ENCODE data around the gene ZNF217. TPM values are rescaled to one million over a fixed set of nuclear protein-coding genes. Genes with fewer than 3 reads are reported as not detected.
"Not testable (repeated sequence)": the region's sequence is repeated elsewhere in the genome, so short reads cannot be mapped to it uniquely, and the experiment has no call there.

The ZNF217 gene
- total RNA-seq, 5 donors from 2014 or later (not counting 1 experiment from before 2014, with no cell fraction given), result 57.6 to 92.4 (median 87.5) TPM

DNA sequence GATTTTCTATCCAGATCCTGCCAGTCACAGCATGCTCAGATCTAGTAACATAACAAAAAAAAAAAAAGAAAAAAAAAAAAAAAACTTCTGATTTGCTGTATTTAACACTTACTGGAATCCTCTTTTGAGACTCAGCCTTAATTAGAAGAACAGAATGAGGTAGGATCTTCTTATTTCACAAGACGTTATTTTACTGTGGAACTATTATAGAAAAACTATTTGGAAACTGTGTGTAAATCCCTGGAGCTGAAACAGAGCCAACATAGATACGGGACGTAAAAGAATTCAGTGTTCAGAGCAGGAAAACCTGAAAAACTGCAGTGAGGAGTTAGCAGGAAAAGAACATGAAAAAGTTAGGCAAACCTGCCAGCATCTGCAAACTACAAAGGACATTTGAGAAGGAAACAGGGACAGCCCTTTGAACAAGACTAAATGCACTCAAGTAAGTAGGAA is 3.4 kb upstream of the ZNF217 start:
- H3K36me3 ChIP-seq (ENCODE audit: control insufficient read depth in 2 of 2, extremely low read depth in 1 of 2, insufficient read depth in 1 of 2, low read length in 1 of 2), result peaks cover 0 to 6% of the 10 kb centered on the region in 2 donors
- WGBS (ENCODE audit: insufficient coverage), result 100% methylated on average over 2 of the region's 3 CpGs
- Mint-ChIP-seq H3K27me3 (no peaks in the 10 kb centered on the region), H3K9me3 (no peaks in the 10 kb centered on the region), H3K27ac (peak overlapping the region; percentile 97), H3K4me1 (peaks cover 57 to 63% (median 61%) of the 10 kb centered on the region in 3 donors), H3K4me3 (peak overlapping the region; percentile 71 to 77 (median 75)), H3K36me3 (peaks cover 12% of the 10 kb centered on the region)
- H3K27ac ChIP-seq (ENCODE audit: low read length), result peak overlapping the region; percentile 92
- ATAC-seq (replicated peaks in 1 of 4) (no peak), DNase-seq (no peak)
- H3K4me3 ChIP-seq (ENCODE audit: control insufficient read depth in 1 of 2, extremely low read depth in 1 of 2, low read length in 1 of 2), result no peak overlapping the region
- no peaks in the 10 kb centered on the region for H3K27me3 ChIP-seq (replicated peaks in 1 of 2; ENCODE audit: control insufficient read depth in 2 of 2, extremely low read depth in 1 of 2, insufficient read depth in 2 of 2, low read length in 1 of 2)
- H3K9me3 ChIP-seq, result no peaks in the 10 kb centered on the region
- POLR2A ChIA-PET, result interaction anchor here in 1 of 2 donors (3.0 kb wide), 1 partner anchor 13 kb away, joined by 25 read pairs; no protein-coding TSS in a partner anchor
- CTCF ChIA-PET, result interaction anchor here in 1 of 2 donors (1.6 kb wide), 1 partner anchor 12 kb away, joined by 6 read pairs; no protein-coding TSS in a partner anchor
- H3K4me1 ChIP-seq (ENCODE audit: control insufficient read depth in 1 of 2, extremely low read depth in 1 of 2, insufficient read depth in 2 of 2, low read length in 2 of 2), result peaks cover 22 to 24% of the 10 kb centered on the region in 2 experiments

GRCh38 chr20:53596189-53597001 is 2.8 kb upstream of the ZNF217 start:
- ATAC-seq (replicated peaks in 1 of 4); H3K9me3 ChIP-seq; H3K9me3 Mint-ChIP-seq; H3K27me3 ChIP-seq (replicated peaks in 1 of 2; ENCODE audit: control insufficient read depth in 2 of 2, extremely low read depth in 1 of 2, insufficient read depth in 2 of 2, low read length in 1 of 2); H3K27me3 Mint-ChIP-seq; H3K36me3 ChIP-seq (ENCODE audit: control insufficient read depth in 2 of 2, extremely low read depth in 1 of 2, insufficient read depth in 1 of 2, low read length in 1 of 2): not testable (repeated sequence)
- peaks cover 57 to 68% (median 63%) of the 10 kb centered on the region in 3 donors for H3K4me1 Mint-ChIP-seq
- peak overlapping the region; percentile 97 for H3K27ac Mint-ChIP-seq
- peaks cover 12% of the 10 kb centered on the region for H3K36me3 Mint-ChIP-seq
- peak overlapping the region; percentile 23 to 30 for H3K4me3 ChIP-seq (ENCODE audit: control insufficient read depth in 1 of 2, extremely low read depth in 1 of 2, low read length in 1 of 2)
- H3K27ac ChIP-seq (ENCODE audit: low read length), result peak overlapping the region; percentile 92
- peaks cover 22 to 24% of the 10 kb centered on the region in 2 experiments for H3K4me1 ChIP-seq (ENCODE audit: control insufficient read depth in 1 of 2, extremely low read depth in 1 of 2, insufficient read depth in 2 of 2, low read length in 2 of 2)
- ChIA-PET POLR2A (interaction anchor here in 1 of 2 donors (0.6 to 3.0 kb wide), 3 partner anchors 13 to 256 kb away, joined by 3 to 25 read pairs (median 8); no protein-coding TSS in a partner anchor), CTCF (interaction anchor here in 1 of 2 donors (1.6 kb wide), 1 partner anchor 13 kb away, joined by 6 read pairs; no protein-coding TSS in a partner anchor)
- WGBS (ENCODE audit: insufficient coverage), result 57% methylated on average over 3 of the region's 12 CpGs
- peak in 1 of 35 experiments; percentile 48 for DNase-seq
- peak overlapping the region; percentile 71 to 77 (median 75) for H3K4me3 Mint-ChIP-seq

DNA sequence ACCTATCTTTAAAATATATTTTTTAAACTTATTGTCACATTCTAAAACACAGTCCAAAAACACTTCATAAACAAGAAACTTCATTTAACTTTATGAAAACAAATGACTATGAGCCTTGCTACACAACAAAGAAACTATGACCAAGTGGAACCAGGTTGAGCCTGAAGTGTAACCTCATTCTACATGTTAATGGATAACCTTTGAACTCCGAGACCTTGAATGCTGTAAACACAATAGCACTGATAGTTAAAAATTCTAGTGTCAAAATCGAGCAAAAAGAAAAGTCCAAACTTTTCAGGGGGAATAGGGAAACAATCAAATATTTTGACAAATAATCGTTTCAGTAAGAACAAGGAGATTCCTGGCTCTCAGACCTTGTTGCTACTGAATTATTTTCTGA is 2.1 kb upstream of the ZNF217 start:
- not testable (repeated sequence) for ATAC-seq (replicated peaks in 1 of 4); H3K9me3 Mint-ChIP-seq; H3K9me3 ChIP-seq; DNase-seq; H3K27me3 Mint-ChIP-seq; H3K27me3 ChIP-seq (replicated peaks in 1 of 2; ENCODE audit: control insufficient read depth in 2 of 2, extremely low read depth in 1 of 2, insufficient read depth in 2 of 2, low read length in 1 of 2); H3K36me3 ChIP-seq (ENCODE audit: control insufficient read depth in 2 of 2, extremely low read depth in 1 of 2, insufficient read depth in 1 of 2, low read length in 1 of 2); H3K4me3 ChIP-seq (ENCODE audit: control insufficient read depth in 1 of 2, extremely low read depth in 1 of 2, low read length in 1 of 2); H3K36me3 Mint-ChIP-seq
- ChIA-PET CTCF (interaction anchor here in 1 of 2 donors (1.6 kb wide), 1 partner anchor 14 kb away, joined by 6 read pairs; no protein-coding TSS in a partner anchor), POLR2A (interaction anchor here in 1 of 2 donors (0.6 to 3.0 kb wide), 3 partner anchors 14 to 256 kb away, joined by 3 to 25 read pairs (median 8); no protein-coding TSS in a partner anchor)
- Histone ChIP-seq H3K4me1 (ENCODE audit: control insufficient read depth in 1 of 2, extremely low read depth in 1 of 2, insufficient read depth in 2 of 2, low read length in 2 of 2) (peaks cover 22 to 24% of the 10 kb centered on the region in 2 experiments), H3K27ac (ENCODE audit: low read length) (peak overlapping the region; percentile 92)
- Mint-ChIP-seq H3K4me1 (peaks cover 54 to 70% (median 58%) of the 10 kb centered on the region in 3 donors), H3K4me3 (peak overlapping the region; percentile 71 to 77 (median 75)), H3K27ac (peak overlapping the region; percentile 97)
- no CpG with 5 or more reads among the region's 3 CpGs for WGBS (ENCODE audit: insufficient coverage)

- DNase-seq (no peak), ATAC-seq (replicated peaks in 1 of 4) (no peak)
- H3K4me1 ChIP-seq (ENCODE audit: control insufficient read depth in 1 of 2, extremely low read depth in 1 of 2, insufficient read depth in 2 of 2, low read length in 2 of 2), result peaks cover 22 to 24% of the 10 kb centered on the region in 2 experiments
- WGBS (ENCODE audit: insufficient coverage), result 0% methylated on average over 2 of the region's 7 CpGs
- peaks cover 0 to 6% of the 10 kb centered on the region in 2 donors for H3K36me3 ChIP-seq (ENCODE audit: control insufficient read depth in 2 of 2, extremely low read depth in 1 of 2, insufficient read depth in 1 of 2, low read length in 1 of 2)
- Mint-ChIP-seq H3K9me3 (no peaks in the 10 kb centered on the region), H3K4me3 (peak overlapping the region; percentile 75 to 85 (median 82)), H3K27ac (peak overlapping the region; percentile 95 to 97), H3K27me3 (no peaks in the 10 kb centered on the region), H3K36me3 (peaks cover 2% of the 10 kb centered on the region), H3K4me1 (peaks cover 56 to 70% (median 58%) of the 10 kb centered on the region in 3 donors)
- peak overlapping the region; percentile 63 to 77 for H3K4me3 ChIP-seq (ENCODE audit: control insufficient read depth in 1 of 2, extremely low read depth in 1 of 2, low read length in 1 of 2)
- H3K27ac ChIP-seq (ENCODE audit: low read length), result peak overlapping the region; percentile 92
- ChIA-PET CTCF (interaction anchor here (0.6 to 1.1 kb wide), 12 partner anchors 15 to 1192 kb away, joined by 3 to 7 read pairs (median 4); no protein-coding TSS in a partner anchor), POLR2A (interaction anchor here (0.6 to 3.0 kb wide), 8 partner anchors 14 to 273 kb away, joined by 3 to 25 read pairs (median 6); no protein-coding TSS in a partner anchor)
- H3K9me3 ChIP-seq, result no peaks in the 10 kb centered on the region
- H3K27me3 ChIP-seq (replicated peaks in 1 of 2; ENCODE audit: control insufficient read depth in 2 of 2, extremely low read depth in 1 of 2, insufficient read depth in 2 of 2, low read length in 1 of 2), result no peaks in the 10 kb centered on the region
Measured at GRCh38 chr20:53595018-53595378, 1.4 kb upstream of the ZNF217 start.

DNA sequence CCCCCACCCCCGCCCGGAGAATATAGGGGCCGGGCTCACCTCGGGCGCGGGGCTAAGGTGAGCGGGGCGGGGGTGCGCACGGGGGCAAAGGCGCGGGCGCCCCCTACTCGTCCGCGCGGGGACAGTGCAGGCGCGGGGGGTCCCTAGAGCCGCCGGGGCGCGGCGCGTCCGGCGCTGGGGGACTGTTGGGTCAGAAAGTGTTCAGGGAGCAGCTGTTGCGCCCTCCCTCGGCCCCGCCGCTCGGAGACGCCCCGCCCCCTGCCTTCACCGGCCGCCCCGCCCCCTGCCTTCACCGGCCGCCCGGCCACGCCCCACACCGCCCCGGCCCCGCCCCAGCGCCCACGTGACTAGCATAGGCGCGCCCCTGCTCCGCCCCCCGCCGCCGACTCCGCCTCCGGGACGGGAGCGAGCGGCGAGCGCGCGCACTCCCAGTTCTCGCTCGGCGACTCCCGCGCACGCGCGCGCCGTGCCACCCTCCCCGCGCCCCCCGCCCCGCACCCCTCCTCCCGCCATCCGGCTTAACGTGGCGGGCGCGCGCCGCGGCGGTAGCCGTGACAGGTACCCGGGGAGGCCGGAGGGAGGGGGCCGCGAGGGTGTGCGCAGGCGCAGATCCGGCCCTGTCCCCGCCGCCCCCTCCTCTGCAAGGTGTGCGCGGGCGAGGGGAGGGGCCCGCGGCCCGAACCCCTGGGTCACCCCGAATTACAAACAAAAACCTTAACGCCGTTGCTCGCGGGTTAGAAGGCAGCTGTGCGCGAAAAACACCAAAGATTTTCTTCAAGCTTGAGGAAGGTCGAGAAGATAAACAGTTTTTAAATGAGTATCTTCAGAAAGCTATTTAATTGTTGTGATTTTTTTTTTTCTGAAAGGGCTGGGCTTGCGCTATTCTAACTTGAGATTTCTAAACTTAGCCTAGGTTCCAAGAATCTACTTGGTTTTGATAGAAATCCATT is 704 bp upstream of the ZNF217 start:
- Mint-ChIP-seq H3K27me3 (no peaks in the 10 kb centered on the region), H3K4me3 (peak overlapping the region; percentile 82 to 90 (median 85)), H3K4me1 (peaks cover 54 to 70% (median 58%) of the 10 kb centered on the region in 3 donors), H3K27ac (peak overlapping the region; percentile 95 to 97), H3K36me3 (no peaks in the 10 kb centered on the region), H3K9me3 (no peaks in the 10 kb centered on the region)
- POLR2A ChIA-PET, result interaction anchor here (0.6 to 3.0 kb wide), 10 partner anchors 13 to 274 kb away, joined by 3 to 25 read pairs (median 4); no protein-coding TSS in a partner anchor
- H3K4me3 ChIP-seq (ENCODE audit: control insufficient read depth in 1 of 2, extremely low read depth in 1 of 2, low read length in 1 of 2), result peak overlapping the region; percentile 77 to 79
- H3K9me3 ChIP-seq, result no peaks in the 10 kb centered on the region
- DNase-seq, result peak; percentile 88 to 99 (median 94)
- peak; percentile 68 to 80 (median 72) for ATAC-seq (replicated peaks in 1 of 4)
- H3K36me3 ChIP-seq (ENCODE audit: control insufficient read depth in 2 of 2, extremely low read depth in 1 of 2, insufficient read depth in 1 of 2, low read length in 1 of 2), result peaks cover 0 to 6% of the 10 kb centered on the region in 2 donors
- no peaks in the 10 kb centered on the region for H3K27me3 ChIP-seq (replicated peaks in 1 of 2; ENCODE audit: control insufficient read depth in 2 of 2, extremely low read depth in 1 of 2, insufficient read depth in 2 of 2, low read length in 1 of 2)
- CTCF ChIA-PET, result interaction anchor here in 1 of 2 donors (0.6 to 1.1 kb wide), 11 partner anchors 12 to 1191 kb away, joined by 3 to 7 read pairs (median 4); no protein-coding TSS in a partner anchor
- WGBS (ENCODE audit: insufficient coverage), result 1% methylated on average over 63 of the region's 110 CpGs
- H3K4me1 ChIP-seq (ENCODE audit: control insufficient read depth in 1 of 2, extremely low read depth in 1 of 2, insufficient read depth in 2 of 2, low read length in 2 of 2), result peaks cover 20 to 24% of the 10 kb centered on the region in 2 experiments
- peak overlapping the region; percentile 92 for H3K27ac ChIP-seq (ENCODE audit: low read length)
